ENCODE results near the gene APOBEC4.
"Not testable (repeated sequence)": the region's sequence is repeated elsewhere in the genome, so short reads cannot be mapped to it uniquely, and the experiment has no call there.

APOBEC4 gene

GRCh38 chr1:183632964-183633363 is 20.2 kb downstream of the APOBEC4 start:
- no peak for DNase-seq

DNA sequence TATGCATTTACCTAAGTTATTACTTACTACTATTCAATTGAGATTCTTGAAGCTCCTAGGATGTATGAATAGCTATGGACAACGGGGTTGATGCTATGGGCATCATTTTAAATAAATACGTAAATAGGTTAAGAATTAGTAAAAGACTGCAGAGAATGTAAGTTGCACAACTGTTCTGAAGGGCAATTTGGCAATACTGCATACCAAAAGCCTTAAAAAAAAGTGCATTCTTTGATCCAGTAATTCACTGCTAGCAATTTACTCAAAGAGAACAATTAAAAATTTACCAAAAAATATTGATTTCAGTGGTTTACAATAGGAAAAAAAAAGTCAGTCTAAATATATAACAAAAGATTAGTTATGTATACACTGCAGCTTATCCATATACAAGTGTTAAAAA is 21.0 kb downstream of the APOBEC4 start:
- DNase-seq, result no peak

GRCh38 chr1:183630748-183631147 is 22.4 kb downstream of the APOBEC4 start:
- no peak for DNase-seq

DNA sequence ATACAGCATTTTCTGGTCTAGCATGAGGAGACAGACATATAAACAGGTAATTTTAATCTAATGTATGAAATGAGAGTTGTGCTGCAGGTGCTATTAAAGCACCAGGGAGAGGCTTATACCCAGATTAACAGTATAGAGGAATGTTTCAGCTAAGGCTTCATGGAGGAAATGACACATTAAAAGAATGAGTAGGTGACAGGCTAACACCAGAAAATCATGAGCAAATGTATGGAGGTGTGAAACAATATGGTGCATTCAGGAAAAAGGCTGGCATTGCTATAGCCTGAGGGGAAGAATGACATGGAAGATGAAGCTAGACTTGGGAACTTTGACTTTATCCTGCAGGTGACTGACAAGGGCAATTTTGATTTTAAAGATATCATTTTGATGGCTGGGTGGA is 24.6 kb downstream of the APOBEC4 start:
- no peak for DNase-seq

- not testable (repeated sequence) for DNase-seq
Measured at GRCh38 chr1:183626236-183626635, 26.9 kb downstream of the APOBEC4 start.

DNA sequence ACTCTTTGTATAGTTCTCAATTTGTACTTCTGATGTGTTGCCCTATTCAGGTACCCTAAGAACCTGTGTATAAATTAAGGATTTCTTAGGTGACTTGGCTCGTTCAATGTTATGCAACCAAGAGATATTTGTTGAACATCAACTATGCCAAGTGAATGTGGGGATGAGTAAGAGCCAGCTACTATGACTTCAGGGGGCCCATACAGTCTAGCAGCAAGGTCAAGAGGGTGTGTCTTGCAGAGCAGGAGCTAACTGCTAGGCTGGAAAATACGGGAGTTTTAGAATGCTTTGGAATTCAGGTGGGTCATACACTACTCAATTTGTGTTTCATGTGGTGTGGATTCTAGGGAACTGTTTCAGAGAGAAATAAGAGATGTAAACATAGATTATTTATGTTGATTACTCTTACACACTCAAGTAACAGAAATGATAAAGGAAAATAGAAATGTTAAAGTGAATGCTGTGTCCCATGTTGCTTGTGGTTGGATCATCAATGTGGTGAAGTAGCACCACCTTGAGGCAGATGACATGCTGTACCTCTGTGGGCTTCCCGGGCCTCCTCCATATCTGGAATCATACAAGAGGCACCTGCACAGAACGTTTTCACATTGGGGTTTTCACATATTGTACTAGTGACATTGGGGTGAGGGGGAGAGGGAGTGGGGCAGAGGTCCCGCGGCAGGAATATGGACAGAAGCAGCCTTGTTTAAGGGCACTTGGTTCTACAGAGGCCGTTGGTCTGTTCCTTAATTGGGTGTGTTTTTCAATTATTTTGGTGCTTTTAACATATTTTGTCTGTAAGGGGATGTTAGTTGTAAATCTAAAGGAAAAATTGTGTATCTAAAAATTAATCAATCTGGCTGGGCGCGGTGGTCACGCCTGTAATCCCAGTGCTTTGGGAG is 30.0 kb downstream of the APOBEC4 start:
- DNase-seq, result peak; percentile 60

DNA sequence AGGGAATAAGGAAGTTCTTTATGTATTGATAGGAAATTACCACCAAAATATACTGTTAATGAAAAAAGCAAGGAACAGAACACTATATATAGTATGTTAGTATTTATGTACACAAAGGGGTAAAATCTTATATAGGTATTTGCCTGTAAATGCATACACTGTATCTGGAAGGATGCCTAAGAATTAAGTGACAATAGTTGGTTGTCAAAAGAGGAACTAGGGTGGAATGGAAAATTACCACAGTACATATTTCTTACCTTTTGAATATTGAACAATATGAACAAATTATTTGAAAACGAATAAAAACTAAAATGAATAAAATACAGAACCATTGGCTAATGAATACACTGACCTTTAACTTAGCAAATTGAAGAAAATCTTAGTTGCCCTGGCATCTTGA is 31.1 kb downstream of the APOBEC4 start:
- no peak for DNase-seq

- DNase-seq, result no peak
Measured at GRCh38 chr1:183620311-183620710, 32.8 kb downstream of the APOBEC4 start.

GRCh38 chr1:183619781-183620180 is 33.3 kb downstream of the APOBEC4 start:
- no peak for DNase-seq

DNA sequence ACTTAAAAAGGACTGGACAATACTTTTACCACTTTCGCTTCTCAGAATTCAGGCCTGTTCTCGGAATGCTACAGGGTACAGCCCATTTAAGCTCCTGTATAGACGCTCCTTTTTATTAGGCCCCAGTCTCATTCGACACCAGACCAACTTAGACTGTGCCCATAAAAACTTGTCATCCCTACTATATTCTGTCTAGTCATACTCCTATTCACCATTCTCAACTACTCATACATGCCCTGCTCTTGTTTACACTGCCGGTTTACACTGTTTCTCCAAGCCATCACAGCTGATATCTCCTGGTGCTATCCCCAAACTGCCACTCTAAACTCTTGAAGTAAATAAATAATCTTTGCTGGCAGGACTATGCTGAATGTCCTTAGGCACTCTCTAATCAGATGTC is 34.9 kb downstream of the APOBEC4 start:
- DNase-seq, result not testable (repeated sequence)

DNA sequence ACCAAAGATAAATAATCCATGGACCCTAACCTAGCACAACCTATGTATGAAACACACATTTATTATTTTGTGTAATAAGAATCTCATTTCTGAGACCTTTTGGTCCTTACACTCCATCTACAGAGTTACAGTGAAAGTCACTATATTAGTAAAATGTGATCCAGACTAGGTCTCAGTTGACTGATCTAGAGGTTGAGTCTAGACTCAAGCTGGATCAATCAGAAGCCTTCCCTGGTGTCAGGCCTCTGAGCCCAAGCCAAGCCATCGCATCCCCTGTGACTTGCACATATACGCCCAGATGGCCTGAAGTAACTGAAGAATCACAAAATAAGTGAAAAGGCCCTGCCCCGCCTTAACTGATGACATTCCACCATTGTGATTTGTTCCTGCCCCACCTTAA is 40.1 kb downstream of the APOBEC4 start:
- DNase-seq, result not testable (repeated sequence)

DNA sequence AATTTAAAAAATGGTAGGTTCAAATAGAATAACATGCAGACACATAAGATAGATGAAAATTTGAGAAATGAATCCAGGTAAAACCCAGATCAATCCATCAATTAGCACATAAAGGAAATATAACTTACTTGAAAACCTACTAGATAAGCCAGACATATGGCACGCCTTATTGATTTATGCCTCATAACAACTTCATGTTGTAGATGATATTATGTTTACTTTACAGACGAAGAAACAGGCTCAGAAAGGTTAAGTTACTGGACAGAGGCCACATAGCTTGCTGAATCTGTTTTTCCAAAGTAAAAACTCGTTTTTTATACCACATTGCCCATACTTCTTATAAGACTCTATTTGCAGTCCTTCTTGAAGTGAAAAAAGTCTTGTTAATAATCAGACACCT is 40.7 kb downstream of the APOBEC4 start:
- DNase-seq, result no peak

DNA sequence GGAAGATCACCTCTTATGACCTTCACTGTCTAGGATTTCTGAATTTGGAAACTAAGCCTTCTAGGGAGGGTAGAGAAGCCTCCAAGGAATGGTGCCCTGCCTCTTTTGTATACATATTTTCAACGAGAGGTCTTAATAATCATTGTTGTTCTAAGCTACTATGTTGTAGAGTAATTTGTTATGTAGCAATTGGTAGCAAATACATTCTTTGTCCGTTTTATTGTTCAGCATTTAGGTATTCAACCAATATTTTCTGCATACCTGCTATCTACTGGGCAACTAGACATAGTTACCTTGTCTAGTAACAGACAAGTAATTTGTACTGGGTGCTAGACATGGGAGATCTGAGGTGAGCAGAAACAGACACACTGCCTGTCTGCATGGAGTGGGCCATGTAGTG is 42.1 kb downstream of the APOBEC4 start:
- DNase-seq, result no peak

GRCh38 chr1:183609759-183610452 is 43.2 kb downstream of the APOBEC4 start:
- no peak for DNase-seq

GRCh38 chr1:183609313-183609712 is 43.8 kb downstream of the APOBEC4 start:
- peak; percentile 64 for DNase-seq

DNA sequence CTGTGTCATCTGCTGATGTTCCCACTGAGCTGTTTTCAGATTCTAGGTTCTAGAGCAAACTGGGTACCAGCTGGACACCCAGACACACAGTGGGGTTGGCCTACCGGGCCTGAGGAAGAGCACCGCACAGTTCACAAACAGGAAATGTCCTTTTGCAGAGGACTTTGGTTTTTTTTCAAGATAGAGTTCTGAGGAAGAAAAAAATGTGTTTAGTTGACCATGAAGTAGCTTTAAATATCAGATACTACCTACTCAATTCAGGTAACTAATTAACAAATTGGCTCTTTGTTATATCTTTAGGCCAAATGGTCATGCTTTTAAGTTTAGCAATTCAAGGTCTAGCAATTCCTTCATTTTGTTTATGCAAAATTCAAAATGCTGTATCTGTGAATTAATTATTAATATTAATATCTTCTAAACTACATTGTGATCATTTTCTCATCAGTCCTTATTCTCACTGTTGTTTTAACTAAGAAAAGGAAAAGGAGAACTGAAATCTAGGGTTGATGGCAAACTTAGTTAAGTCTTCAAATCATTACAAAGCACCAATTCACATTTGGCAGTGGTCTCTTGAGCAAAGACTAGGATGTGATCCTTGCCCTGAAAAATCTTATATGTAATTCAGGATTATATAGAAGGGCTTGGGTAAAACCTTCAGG is 45.7 kb downstream of the APOBEC4 start:
- no peak for DNase-seq

- DNase-seq, result no peak
Measured at GRCh38 chr1:183605904-183606303, 47.2 kb downstream of the APOBEC4 start.

DNA sequence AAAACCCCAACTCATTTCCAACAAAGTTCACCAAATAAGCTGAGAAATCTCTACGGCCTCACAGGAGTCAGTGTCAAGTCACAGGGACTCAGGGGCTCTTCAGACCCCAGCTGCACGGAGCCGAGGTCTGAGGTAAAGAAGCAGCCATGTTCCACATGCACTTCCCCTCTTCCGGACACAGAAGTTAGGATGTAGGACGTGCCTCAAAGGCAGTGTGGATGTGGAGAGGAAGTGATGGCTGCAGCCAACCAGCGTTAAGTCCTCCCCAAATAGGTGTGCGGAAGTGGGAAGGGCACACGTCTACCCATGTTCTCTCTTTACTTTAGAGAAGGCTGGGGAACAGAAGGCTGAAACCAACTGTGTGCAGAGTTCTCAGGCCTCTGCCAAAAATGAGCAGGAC is 48.3 kb downstream of the APOBEC4 start:
- DNase-seq, result peak; percentile 43

DNA sequence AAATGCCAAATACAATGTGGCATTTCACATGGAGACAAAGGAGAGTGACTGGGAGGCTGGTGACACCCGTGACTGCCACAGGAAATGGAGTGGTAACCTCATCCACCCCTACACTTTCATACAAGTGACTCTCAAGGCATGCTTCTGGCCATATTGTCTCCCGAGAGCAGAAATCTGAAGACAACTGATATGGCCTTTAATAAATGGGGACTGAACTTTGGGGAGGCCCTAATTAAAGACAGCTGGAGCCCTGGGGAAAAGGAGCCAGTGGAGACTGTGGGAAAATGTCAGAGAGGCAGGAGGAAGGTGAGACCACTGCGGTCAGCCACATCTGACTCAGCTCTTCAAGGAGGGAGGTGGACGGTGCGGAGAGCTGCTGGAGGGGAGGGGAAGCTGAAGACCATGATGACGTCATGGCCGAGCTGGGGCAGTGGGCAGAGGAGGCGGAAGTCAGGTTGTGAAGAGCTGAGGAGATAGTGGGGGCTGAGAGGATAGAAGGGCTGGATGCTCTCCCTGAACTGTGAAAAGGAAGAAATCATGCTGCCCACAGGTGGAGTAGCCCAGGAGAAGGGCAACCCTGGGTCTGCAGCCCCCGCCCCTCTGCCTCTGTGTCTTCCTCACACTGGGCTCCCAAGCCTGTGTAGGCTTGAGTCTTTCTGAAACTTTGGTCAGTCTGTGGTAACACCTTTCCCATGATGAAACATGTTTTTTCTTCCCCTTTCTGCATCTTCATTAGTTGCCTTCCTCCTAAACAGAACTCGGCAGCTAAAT is 48.9 kb downstream of the APOBEC4 start:
- peak; percentile 75 for DNase-seq

DNA sequence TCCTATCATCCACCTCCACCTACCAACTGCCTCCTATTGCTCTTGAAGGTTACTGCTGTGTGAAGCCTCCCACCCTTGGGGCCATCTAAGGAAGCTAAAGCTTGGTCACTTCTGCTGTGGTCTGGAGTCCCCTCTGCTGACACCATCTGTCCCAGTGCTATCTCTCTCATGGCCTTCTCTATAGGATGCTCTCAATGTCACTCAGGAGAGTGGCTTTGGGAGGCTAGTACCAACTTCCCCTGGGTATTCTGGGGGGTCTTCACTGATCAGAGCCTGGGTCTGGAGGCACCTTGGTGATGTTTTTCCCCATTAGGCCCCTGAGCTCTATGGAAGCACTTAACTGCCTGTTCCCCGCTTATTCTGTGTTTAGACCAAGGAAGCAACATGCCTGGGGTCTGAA is 50.6 kb downstream of the APOBEC4 start:
- DNase-seq, result no peak

- DNase-seq, result no peak
Measured at GRCh38 chr1:183600634-183601033, 52.5 kb downstream of the APOBEC4 start.

- DNase-seq, result peak; percentile 51
Measured at GRCh38 chr1:183600136-183600535, 53.0 kb downstream of the APOBEC4 start.

GRCh38 chr1:183598386-183598785 is 54.7 kb downstream of the APOBEC4 start:
- no peak for DNase-seq

All from CD4-positive, alpha-beta T cell treated with Interleukin-15 for 1 hour (primary cell).